A549 treated with Hydrocortisone at 1 μM for 4 hours (cell line): ENCODE data around the gene KIF5A. TPM values are rescaled to one million over a fixed set of nuclear protein-coding genes. Genes with fewer than 3 reads are reported as not detected.

Source experiments
- total RNA-seq: library from RNA; stranded (reverse); fragments of 200-300 nt; extraction: Qiagen RNA extraction; gene quantifications from 5 replicates; pipeline ENCODE4 v1.2.3, GENCODE V29; 2022

Gene KIF5A
- total RNA-seq: 0.17 to 0.23 TPM (median 0.18 TPM) in 5 replicates

DNA sequence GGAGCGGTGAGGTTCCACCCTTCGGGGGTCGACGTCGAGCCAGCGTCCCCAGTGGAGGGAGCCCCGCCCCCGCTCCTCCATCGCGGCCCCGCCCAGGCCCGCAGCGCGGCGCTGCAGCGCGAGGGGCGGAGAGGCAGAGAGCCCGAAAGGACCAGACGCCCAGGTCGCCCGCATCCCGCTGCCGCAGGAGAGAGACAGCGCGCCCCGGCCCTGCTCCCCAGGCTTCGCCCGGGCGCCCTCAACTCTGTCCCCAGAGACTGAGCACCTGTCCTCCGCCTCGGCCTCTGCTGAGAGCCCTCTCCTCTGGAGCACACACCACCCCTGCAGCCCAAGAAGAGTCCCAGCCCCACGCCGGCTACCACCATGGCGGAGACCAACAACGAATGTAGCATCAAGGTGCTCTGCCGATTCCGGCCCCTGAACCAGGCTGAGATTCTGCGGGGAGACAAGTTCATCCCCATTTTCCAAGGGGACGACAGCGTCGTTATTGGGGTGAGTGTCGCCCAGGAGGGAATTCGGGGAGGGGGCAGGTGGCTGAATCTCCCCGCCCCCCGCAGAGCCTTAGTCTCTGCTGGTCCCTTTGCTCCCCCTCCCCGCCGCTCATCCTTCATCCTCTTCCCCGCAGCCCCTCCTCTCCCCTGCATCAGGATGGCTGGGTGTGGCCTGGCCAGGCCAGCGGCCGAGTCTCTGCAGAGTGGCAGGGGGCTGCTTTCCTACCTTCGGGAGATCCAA lies at the start of gene KIF5A:
Gene KIF5A (plus strand): TSS at position 136 of the 732 bp plus-strand sequence. CDS start 228 bp downstream, at position 364.

DNA sequence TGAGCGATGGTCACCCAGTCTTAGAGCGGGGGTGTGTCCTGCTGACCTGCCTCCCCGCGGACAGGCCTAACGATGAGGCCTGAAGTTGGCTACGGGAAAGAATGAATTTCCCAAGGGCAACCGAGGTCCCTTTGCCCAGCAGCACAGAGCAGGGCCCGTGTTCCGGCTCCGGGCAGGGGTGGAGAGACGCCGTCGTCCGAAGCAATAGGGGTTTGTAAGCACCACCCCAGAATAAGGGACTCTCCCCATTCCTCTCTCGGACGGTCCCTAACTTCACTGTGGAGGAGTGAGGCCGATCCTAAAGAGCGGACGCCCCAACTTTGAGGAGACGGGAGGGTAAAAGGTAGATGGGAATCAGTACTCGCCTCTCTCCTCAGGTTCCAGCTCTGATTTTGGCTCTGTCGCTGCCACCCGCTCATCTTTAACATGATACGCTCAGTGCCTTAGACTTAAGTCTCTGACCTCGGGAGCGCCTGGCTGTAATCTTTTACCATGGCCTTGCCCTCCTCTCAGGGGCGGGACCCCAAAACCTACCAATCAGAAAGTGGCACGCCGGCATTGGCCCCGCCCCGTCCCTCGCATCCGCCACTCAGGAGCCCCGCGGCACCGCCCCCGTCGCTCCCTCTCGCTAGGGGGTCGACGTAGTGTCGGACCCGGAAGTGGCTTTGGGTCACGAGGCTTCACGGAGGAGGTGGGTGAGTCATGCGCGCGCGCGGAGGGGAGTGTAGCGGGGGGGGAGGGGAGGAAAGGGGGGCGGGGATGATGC lies 29.6 kb upstream of the KIF5A start, which contains the start of gene DDIT3:
Gene DDIT3 (minus strand): TSS at position 462 of the 766 bp plus-strand sequence. CDS start 3,108 bp downstream, outside the sequence.

DNA sequence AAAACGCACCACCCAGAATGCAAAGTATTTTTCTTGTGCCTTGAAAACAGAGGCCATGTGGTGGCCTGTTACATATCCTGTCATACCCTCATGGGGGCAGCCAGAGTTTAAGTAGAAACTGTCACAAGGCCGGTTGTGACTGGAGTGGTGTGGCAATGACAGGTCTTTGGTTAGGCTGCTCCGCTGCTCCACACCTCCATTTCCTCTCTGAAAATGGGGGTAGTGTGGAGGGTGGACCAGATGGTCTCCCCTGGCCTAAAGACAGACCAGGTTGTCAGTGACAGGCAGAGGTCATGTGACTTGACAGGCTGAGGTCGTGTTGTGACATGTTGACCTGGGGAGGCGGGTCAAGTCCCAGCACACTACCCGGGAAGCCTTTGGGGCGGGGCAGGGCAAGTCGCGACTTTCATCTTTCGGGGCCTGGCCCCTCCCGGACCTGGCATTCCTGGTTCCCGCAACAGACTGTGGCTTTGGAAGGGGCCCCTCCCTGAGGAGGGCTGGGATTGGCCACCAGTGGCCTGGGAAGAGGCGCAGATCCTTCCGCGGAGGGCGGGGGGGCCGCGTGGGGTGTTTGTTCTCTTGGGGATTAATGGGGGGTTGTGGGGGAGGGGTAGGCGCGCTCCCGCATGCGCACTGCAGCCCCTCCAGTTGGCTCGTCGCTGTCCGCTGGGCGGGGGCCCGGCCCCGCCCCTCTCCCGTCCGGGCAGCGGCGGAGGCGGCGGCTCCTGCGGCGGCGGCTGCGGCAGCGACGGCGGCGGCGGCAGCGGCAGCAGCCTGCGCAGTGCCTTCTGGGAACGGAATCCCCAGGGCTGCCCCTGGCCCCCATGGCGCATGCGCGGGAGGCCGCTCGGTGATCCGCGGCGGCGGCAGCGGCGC lies 27.6 kb upstream of the KIF5A start, which contains the start of gene MBD6:
Gene MBD6 (plus strand): TSS at position 814 of the 876 bp plus-strand sequence. CDS start 1,480 bp downstream, outside the sequence.

DNA sequence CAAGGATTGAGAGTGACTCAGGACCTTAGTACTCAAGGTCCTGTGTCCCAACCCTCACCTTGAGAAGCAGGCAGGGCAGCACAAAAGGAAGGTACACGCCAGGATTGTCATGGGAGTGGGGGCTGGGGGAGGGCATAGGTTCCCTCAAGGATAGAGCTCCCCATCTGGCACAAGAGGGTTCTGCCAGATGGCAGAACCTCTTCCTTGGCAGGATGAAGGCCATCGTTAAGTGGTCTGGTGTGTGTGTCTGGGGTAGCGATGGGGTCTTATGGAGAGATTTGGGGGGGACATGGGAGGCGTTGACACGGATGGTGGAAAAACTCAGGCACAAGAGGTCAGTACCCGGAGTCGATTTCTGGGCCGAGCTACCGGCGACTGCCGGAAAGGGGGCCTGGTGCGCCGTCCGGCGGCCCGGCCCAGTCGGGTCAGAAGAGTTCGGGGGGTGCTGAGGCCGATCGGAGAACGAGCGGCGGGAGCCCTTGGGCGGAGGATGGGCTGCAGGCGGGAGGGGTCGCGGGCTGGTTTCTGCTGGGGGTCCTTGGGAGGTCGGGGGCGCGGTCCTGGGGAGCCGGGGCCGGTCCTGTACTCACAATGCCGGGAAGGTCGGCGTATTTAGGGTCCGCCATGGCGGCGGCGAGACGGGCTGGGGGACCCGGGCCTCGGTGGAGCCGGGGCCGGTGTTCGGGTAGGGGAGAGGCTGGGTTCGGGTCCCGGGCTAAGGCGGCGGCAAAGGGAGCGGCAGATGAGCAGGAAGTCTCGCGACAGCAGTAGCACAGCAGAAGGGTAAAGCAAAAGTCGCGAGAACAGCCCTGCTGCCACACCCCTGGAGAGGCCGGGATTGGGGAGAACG lies 3.2 kb upstream of the KIF5A start, which contains the start of gene DCTN2:
Gene DCTN2 (minus strand): TSS at position 755 of the 850 bp plus-strand sequence. CDS start 129 bp downstream, at position 626.

DNA sequence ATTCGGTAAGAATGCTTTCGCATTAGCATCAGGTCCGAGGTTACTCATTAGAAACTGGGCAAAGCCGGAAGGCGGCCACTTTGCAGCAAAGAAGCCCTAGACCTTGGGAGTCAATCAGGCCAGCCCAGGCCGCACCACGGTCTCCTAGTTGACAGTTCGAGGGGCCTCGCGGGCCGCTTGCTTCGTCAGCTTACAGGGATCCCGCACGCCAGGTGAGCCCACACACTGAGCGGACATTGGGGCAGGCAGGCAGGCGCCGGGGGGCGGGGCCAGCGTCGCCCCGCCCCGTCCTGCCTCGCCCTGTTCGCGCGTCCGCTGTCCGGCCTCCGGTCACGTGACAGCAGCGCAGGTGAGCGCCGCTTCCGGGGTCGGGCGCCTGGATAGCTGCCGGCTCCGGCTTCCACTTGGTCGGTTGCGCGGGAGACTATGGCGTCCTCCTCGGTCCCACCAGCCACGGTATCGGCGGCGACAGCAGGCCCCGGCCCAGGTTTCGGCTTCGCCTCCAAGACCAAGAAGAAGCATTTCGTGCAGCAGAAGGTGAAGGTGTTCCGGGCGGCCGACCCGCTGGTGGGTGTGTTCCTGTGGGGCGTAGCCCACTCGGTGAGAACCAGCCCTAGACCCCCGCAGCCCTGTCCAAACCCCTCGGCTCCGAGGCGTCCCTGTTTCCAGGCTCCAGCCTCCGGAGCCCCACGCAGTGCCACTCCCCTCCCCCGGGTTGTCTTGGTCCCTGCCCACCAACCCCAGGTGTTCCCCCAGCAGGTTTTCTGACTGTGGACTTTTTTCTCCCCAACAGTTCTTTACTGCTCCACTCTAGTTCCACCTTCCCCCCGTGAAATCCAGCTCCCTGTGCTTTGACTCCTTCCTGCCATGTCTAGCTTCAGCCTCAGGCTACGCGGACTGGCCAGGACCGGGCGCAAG lies 41.3 kb downstream of the KIF5A start, which contains the start of gene PIP4K2C:
Gene PIP4K2C (plus strand): TSS at position 329 of the 918 bp plus-strand sequence. CDS start 98 bp downstream, at position 427.

DNA sequence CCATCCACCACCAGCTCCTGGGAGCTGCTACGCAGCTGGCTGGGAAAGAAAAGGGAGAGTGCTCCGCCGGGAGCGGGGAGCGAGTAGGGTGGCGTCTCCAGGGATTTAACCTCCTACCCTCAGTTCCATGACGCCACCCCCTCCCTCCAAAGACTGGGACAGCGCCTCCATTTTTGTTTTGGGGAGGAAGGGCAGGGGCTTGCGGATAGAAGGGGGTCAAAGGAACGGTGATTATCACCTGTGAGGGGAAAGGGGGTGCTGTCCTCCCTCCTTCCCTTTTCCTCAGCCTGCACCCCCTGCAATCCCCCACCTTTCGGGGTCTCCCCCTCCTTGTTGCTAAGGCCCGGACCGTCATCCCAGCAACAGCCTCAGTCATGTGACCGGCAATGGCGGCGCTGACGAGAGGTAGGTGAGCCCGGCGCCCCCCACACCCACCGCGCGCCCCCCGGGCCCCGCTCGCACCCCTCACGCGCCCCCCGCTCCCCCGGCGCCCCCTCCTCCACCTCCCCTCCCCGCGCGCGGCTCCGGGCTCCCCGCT lies 54.7 kb downstream of the KIF5A start, which contains the start of gene DTX3:
Gene DTX3 (plus strand): TSS at position 371 of the 538 bp plus-strand sequence. CDS start 1,694 bp downstream, outside the sequence.

DNA sequence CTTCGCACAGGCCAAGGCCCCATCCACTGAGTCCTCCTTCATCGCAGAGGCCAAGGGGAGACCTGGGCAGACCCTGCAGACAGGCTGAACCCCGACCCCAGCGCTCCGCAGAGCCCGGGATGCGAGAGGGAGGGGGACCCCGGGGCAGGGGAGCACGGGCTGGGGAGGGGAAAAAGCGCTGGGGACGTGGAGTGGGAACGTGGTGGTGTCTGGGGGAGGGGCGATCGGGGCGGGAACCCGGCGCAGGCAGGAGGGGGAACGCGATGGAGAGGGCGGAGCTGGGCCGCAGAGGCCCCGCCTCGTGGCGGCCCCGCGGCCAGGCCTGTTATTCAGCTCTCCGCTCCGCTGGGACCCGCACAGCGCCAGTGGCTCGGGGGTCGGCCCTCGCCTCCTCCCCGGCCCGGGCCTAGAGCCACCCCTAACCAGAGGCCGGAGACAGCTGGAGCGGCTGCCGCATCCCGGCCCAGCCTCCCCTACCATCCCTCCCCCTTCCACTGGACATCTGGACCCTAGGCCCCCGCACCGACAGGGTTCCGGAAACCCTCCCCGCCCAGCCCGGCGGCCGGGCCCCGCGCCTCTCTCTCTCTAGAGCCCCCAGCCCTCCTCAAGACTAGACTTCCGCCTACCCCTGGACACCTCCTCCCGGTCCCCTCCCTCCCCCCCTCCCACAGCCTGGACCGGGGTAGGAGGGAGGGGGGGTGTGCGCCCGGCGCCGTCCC lies 61.4 kb downstream of the KIF5A start, which contains the start of gene ARHGEF25:
Gene ARHGEF25 (plus strand): TSS at position 328 of the 719 bp plus-strand sequence. CDS start 460 bp downstream, outside the sequence.

DNA sequence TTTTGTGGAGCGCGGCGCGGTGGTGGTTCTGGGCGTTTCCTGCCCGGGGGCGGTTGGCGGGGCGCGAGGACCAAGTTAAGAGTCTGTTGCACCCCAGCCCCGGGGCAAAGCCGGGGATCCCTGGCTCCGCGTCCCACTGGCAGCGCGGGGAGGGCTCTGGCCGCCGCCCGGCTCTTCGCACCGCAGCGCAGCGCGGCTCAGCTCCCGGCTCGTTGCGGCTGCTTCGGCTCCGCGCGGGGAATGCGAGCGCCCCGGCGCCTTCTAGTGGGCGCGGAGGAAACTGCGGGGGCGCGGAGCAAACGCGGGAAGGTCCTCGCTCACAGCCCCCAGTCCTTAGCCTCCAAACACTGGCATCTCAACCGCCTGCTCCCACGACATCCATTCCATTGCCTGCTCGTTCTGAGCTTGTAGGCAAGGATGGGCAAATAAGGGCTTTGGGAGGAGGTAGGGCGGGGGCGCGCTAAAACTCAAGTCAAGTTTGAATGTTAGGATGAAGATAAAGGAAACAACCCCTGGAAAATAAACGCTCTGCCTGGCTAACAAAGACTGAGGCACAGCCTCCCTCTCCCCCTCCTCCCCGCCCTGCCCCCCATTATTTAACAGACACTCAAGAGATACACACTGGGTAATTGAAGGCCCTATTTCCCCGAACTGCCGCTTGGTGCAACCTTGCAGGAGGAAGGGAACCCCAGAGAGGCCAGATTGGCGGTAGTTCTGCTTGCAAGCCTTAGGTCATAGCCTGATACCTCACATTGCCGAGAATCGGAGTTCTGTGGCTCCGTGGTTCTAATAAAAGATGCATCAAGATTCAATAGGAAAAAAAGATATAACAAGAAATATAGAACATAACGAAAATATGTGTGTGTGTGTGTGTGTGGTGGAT lies 83.4 kb downstream of the KIF5A start, which contains the start of gene B4GALNT1:
Gene B4GALNT1 (minus strand): TSS at position 244 of the 883 bp plus-strand sequence. CDS start 1,069 bp downstream, outside the sequence.

Other genes starting within 250 kb of the KIF5A start
- gene R3HDM2, start 119.0 kb upstream of the KIF5A start, total RNA-seq: 7.6 to 9.8 TPM (median 8.0 TPM) in 5 replicates
- 0.05 TPM in 1 of 5 replicates, not detected in the others for gene INHBC, start 115.3 kb upstream of the KIF5A start, total RNA-seq
- 0.05 to 0.09 TPM in 2 of 5 replicates, not detected in the others for gene INHBE, start 94.7 kb upstream of the KIF5A start, total RNA-seq
- gene GLI1, start 90.3 kb upstream of the KIF5A start, total RNA-seq: 4.5 to 6.2 TPM (median 5.6 TPM) in 5 replicates
- gene ARHGAP9, start 70.2 kb upstream of the KIF5A start, total RNA-seq: 0.17 to 0.62 TPM (median 0.38 TPM) in 5 replicates
- gene MARS1, start 62.0 kb upstream of the KIF5A start, total RNA-seq: 125 to 280 TPM (median 129 TPM) in 5 replicates
- 23.0 to 31.1 TPM (median 26.3 TPM) in 5 replicates for gene DDIT3, start 29.5 kb upstream of the KIF5A start, total RNA-seq
- gene MBD6, start 27.2 kb upstream of the KIF5A start, total RNA-seq: 20.1 to 28.9 TPM (median 27.2 TPM) in 5 replicates
- 115 to 190 TPM (median 121 TPM) in 5 replicates for gene DCTN2, start 2.9 kb upstream of the KIF5A start, total RNA-seq
- gene PIP4K2C, start 41.1 kb downstream of the KIF5A start, total RNA-seq: 38.4 to 53.3 TPM (median 39.1 TPM) in 5 replicates
- gene DTX3, start 54.8 kb downstream of the KIF5A start, total RNA-seq: 16.2 to 18.9 TPM (median 18.6 TPM) in 5 replicates
- 4.2 to 6.7 TPM (median 5.7 TPM) in 5 replicates for gene ARHGEF25, start 61.4 kb downstream of the KIF5A start, total RNA-seq
- 38.5 to 45.9 TPM (median 42.8 TPM) in 5 replicates for gene B4GALNT1, start 83.2 kb downstream of the KIF5A start, total RNA-seq
- 110 to 134 TPM (median 114 TPM) in 5 replicates for gene OS9, start 144.1 kb downstream of the KIF5A start, total RNA-seq
- 0.09 to 0.23 TPM (median 0.12 TPM) in 5 replicates for gene AGAP2, start 188.7 kb downstream of the KIF5A start, total RNA-seq
- gene TSPAN31, start 195.0 kb downstream of the KIF5A start, total RNA-seq: 15.6 to 23.5 TPM (median 17.6 TPM) in 5 replicates
- gene CDK4, start 202.3 kb downstream of the KIF5A start, total RNA-seq: 235 to 292 TPM (median 248 TPM) in 5 replicates
- 6.4 to 8.5 TPM (median 8.3 TPM) in 5 replicates for gene MARCHF9, start 205.1 kb downstream of the KIF5A start, total RNA-seq
- 2.0 to 3.3 TPM (median 2.2 TPM) in 5 replicates for gene CYP27B1, start 217.0 kb downstream of the KIF5A start, total RNA-seq
- 45.7 to 51.1 TPM (median 49.3 TPM) in 5 replicates for gene METTL1, start 222.1 kb downstream of the KIF5A start, total RNA-seq
- 4.0 to 6.5 TPM (median 5.0 TPM) in 5 replicates for gene EEF1AKMT3, start 222.6 kb downstream of the KIF5A start, total RNA-seq
- gene TSFM, start 232.7 kb downstream of the KIF5A start, total RNA-seq: 63.4 to 77.1 TPM (median 70.8 TPM) in 5 replicates